HG03378 (cell line): Measurements from ENCODE around the gene HSPA12A.

Experiments used
- ATAC-seq: cut with Tn5 transposase; IDR thresholded peaks from one replicate; pipeline ENCODE4 v1.9.1; 2021; ENCODE audit warnings: mild to moderate bottlenecking, moderate library complexity; ENCODE audit not compliant: unreplicated experiment

The HSPA12A gene

DNA sequence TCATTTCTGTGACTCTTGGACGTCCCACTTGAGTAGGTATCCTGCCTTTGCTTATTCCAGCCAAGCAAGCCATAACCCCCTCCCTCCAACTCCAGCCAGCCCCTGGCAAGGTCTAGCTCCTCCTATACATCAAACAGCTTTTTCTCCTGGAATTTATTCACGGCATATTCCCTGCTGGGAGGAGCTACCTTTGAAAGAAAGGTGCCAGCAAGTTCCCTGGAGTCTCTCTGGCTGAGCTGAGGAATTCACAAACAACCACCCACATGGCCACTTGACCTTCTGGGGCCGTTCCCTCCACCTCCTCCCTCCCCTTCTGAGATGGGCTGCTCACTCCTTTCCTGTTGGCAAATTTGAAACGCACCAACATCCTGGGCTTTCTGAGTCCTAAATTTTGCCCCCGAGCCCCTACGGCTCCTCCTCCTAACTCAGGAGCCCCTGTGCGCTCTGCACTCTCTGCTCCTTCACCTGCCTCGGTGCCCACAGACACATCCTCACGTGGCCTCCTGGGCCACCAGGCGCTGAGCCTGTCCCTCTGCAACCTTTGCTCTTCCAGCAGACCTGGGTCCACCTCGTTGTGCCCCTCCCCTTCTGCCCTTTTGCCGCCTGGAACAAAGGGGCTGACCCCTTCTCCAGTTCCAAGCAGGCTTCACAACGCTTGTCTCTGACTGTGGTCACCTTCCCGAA, 48.0 kb downstream of the HSPA12A start:
- ATAC-seq = no peak

DNA sequence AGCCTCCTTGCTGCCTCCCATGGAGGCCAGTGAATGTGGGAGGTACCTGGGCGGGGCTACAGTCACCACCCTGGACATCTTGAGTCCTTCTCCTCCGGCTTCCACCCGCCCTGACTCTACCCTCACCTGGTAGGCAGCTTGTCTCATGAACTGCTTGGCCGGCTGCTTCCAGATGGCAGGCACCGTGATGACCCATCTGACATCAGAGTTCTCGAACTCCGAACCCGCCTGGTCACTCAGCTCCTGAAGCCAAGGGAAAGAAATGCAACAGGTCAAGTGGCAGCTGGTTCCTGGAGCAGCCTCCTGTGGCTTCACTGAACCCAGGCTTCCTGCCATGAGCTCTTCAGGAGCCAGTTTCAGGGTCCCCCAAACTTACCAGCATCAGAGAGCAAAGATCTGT, 50.1 kb downstream of the HSPA12A start:
- no peak for ATAC-seq

DNA sequence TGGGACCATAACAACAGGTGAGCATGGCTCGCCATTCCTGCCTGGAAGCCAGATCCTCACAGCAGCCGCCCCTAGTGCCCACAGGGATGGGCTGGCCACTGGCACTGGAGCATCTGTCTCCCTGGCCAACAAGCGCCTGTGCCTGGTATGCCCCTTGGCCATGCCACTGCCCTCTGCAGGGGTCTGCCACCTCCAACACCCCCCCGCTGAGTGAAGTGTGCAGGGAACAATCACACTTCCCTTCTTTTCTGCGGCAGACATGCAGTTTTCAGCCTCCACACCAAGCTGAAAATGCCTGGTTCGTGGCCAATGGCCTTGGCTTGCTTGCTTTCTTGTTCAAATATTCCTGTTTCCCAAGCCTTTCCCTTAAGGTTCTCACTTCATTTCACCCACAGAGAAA, 50.7 kb downstream of the HSPA12A start:
- no peak for ATAC-seq

GRCh38 chr10:116690356-116691322, 51.7 kb downstream of the HSPA12A start:
- no peak for ATAC-seq

- no peak for ATAC-seq
These were observed 52.6 kb downstream of the HSPA12A start for GRCh38 chr10:116689744-116690143.

DNA sequence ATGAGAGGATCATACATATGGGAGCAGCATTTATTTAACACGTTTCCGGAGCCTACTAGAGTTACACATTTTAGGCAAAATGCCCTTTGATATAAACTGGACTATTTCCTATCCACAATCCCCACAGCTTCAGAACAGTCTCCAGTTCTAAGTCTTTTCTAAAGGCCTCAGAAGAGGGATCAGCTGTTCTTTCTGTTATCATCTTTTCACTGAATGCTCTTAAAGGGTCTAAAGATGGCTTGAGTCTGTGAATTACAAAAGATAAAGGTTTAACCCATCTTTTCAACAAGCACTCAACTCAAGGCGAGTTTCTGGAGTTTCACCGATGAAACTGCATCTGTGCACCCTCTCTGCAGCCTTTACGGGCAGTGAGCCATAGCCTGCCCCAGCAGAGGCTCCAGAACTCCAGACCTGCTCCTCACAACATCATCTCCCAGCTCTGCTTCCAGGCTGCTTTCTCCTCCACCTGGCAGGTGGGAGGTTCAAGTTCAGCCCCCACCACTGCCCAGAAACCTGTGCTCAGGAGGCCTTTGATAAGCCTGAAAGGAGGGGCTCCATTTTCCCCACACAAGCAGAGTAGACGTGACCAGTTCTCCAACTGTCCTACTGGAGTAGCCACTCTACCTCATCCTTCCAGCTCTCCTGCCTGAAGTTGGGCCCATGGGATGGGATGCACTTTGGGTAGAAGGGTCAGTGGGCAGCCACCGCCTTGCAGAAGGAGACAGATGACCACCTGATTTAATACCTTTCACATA, 53.4 kb downstream of the HSPA12A start:
- no peak for ATAC-seq

GRCh38 chr10:116688241-116688711, 54.1 kb downstream of the HSPA12A start:
- ATAC-seq = no peak

DNA sequence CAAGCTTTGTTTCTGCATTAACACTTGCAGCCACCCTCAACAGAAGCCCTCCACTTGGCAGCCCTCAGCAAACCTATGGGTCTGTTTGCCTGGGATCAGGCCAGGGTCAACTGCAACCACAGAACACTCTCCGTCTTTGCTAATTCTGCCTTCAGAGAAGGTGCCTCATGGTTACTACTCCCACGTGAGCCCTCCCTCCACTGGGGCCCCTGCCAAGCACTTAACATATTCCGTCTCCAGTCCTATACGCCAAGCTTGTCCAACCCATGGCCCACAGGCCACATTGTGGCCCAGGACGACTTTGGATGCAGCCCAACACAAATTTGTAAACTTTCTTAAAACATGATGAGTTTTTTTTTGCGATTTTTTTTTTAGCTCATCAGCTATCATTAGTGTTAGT, 54.7 kb downstream of the HSPA12A start:
- no peak for ATAC-seq

DNA sequence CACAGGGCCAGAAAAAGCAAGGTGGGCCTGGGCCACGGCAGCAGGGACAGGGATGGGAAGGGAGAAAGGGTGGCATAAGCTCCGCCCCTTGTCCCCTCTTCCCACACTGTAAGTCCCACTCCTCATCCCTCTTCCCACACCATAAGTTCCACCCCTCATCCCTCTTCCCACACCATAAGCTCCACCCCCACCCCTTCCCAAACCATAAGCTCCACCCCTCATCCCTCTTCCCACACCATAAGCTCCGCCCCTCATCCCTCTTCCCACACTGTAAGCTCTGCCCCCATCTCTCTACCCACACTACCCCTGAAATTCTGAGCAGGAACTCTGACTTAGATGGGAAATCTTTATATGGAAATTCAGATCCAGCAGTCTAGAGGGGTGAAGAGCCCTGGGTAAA, 55.7 kb downstream of the HSPA12A start:
- ATAC-seq = no peak

DNA sequence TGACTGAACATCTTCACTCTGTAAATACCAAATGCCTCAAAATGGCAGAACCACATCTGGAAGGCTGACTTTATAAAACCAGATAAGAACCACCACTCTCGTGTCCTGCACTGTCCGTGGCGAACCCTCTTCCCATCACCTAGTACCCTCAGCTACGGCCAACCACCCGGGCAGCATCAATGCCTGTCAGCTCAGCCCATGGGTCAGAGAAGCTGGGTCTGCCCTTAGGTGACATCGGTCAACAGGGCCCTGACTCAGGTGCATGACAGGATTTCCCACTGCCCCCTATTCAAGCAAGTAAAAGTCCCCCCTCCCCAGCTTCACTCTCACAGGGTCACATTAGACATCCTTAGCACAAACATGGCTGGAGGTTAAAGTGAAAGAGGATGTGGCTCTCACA, 56.6 kb downstream of the HSPA12A start:
- ATAC-seq = no peak

- ATAC-seq = no peak
These were observed 57.6 kb downstream of the HSPA12A start for GRCh38 chr10:116684781-116685180.

- no peak for ATAC-seq
These were observed 58.5 kb downstream of the HSPA12A start for GRCh38 chr10:116683821-116684220.

GRCh38 chr10:116683166-116683565, 59.2 kb downstream of the HSPA12A start:
- no peak for ATAC-seq

DNA sequence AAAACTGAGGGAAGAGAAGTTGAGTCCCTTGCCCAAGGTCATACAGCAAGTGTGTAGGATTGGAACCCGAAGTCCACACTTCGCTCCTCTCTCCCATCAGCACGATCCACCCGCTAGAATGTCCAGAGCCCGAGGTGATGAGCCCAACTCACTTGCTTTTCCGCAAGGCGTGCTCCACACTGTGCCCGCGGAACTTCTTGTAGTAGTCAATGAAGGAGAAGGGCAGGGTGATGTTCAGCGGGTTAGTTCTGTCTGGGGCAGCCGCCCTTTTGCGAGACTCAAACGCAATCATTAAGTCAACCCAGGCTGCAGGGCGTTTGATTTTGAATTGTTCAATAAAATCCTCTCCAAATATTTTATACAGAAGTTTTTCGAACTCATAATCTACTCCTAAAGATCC, 63.0 kb downstream of the HSPA12A start:
- ATAC-seq = no peak

DNA sequence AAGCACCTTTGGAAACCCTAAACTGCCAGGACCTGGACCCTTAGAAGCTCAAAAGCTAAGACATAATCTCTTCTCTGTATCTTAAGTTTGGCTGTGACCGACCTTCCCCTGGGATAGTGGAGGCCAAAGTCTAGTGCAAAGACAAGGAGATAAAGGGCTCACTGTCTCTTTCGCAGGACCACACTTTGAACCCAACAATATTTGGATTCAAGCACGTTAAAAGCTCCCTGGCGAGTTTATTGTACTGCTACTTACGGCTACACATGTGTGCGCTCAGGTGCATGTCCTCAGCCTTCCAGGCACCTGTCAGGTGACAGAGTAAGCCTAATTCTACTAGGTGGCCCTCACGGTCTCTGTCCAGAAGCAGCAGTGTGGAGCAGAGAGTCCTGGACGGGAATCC, 65.7 kb downstream of the HSPA12A start:
- no peak for ATAC-seq

DNA sequence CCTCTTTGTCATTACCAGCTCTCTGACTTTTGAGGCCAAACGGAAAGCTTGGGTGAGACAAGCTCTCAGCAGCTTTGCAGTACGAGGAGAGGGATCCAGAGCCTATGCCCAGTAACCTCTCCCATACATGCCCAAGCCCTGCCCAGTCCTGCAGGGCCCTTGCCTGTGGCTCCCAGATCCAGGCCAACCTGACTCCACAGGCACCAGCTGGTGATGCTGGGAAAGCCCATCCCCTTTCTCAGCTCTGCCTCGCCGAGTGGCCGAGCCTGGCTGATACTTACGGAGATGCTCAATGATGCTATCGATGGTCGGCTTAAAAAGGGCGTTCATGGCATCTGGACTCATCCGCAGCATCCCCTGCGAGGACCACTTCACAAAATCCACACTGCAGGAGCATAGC, 66.2 kb downstream of the HSPA12A start:
- no peak for ATAC-seq

DNA sequence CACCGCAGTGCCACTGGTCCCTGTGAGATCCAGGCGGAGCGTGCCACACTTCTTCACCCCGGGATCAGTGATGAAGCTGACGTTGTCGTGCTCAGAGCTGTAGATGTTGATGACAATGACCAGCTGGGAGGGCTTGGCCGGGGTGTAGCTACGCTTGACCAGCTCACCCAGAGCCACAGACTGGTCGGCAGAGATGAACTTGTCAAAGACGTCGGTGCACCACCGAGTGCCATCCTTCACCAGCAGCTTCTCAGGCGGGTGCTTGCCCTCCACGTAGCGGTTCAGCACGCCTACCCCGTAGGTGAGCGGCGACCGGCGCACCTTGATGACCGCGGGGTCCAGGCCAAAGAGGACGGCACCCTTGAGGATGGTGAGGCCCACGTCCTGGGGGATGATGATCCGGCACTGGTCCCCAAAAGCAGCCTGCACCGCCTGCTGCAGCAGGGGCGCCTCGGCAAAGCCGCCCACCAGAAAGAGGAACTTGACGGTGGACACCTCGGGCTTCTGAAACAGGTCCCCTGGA, 67.4 kb downstream of the HSPA12A start:
- no peak for ATAC-seq

- no peak for ATAC-seq
These were observed 68.5 kb downstream of the HSPA12A start for GRCh38 chr10:116673866-116674265.

GRCh38 chr10:116672891-116673290, 69.5 kb downstream of the HSPA12A start:
- ATAC-seq = no peak

DNA sequence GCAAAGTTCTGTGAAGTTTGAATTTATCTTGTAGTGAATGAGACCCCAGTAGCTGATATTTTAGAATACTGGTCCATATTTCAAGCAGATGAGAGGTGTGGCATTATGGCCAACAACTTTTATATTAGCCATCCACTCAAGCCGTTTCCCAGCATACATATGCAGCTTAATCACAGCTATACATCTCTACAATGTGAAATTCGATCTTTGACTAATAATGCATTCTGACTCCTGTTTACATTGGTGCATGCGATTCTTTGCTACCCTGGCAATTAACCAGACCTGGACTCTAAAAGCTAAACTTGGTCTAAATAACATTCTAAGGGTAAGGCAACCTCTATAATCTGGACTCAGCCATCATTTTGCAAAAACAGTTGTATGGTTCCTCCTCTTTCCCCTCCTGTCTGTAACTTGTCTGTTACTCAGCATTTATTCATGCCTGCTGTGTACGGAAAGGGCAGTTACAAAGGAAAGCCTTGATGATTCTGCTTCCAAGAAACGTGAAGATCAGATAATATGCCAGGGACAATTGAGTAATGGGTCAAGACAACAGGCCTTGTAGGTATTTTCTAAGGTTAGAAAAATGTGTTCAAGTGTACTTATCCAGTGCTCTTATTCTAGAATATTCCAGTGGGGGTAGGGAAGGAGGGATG, 71.0 kb downstream of the HSPA12A start:
- no peak for ATAC-seq

- ATAC-seq = no peak
These were observed 71.7 kb downstream of the HSPA12A start for GRCh38 chr10:116670706-116671105.
